Hepatocyte (in vitro differentiated cells): ENCODE measurements around the gene TPRA1. TPM values are rescaled to one million over a fixed set of nuclear protein-coding genes. Genes with fewer than 3 reads are reported as not detected.

ENCODE experiments used
- DNase-seq: peaks from one replicate; pipeline ENCODE4 v3.0.0-alpha.2; 2016; ENCODE audit warnings: low spot score
- H2AFZ ChIP-seq: fragments of 200-600 bp; sonication (generic); 2 replicates; pipeline ENCODE4 v1.6.0; 2016; ENCODE audit warnings: antibody characterized with exemption, mild to moderate bottlenecking
- H3K27ac ChIP-seq: fragments of 200-600 bp; sonication (generic); 2 replicates; pipeline ENCODE4 v1.5.1; 2016; ENCODE audit warnings: mild to moderate bottlenecking
- H3K27me3 ChIP-seq: fragments of 200-600 bp; sonication (generic); 2 replicates; pipeline ENCODE4 v1.6.1; 2016
- H3K36me3 ChIP-seq: fragments of 200-600 bp; sonication (generic); replicated peaks from 2 replicates; pipeline ENCODE4 v1.5.1; 2016; ENCODE audit warnings: low read depth; ENCODE audit not compliant: insufficient read depth
- H3K4me1 ChIP-seq: fragments of 200-600 bp; sonication (generic); 2 replicates; pipeline ENCODE4 v1.5.1; 2016; ENCODE audit warnings: mild to moderate bottlenecking, moderate library complexity; ENCODE audit not compliant: insufficient read depth
- H3K4me2 ChIP-seq: fragments of 200-600 bp; sonication (generic); 2 replicates; pipeline ENCODE4 v1.6.0; 2016
- H3K4me3 ChIP-seq: fragments of 200-600 bp; sonication (generic); 2 replicates; pipeline ENCODE4 v1.5.1; 2016; ENCODE audit warnings: mild to moderate bottlenecking
- H3K79me2 ChIP-seq: fragments of 200-600 bp; sonication (generic); 2 replicates; pipeline ENCODE4 v1.6.0; 2017; ENCODE audit warnings: mild to moderate bottlenecking
- H3K9me2 ChIP-seq: fragments of 200-600 bp; sonication (generic); replicated peaks from 2 replicates; pipeline ENCODE4 v1.6.0; 2017; ENCODE audit warnings: mild to moderate bottlenecking; ENCODE audit not compliant: insufficient read depth
- H3K9me3 ChIP-seq: fragments of 200-600 bp; sonication (generic); 2 replicates; pipeline ENCODE4 v1.5.1; 2016; ENCODE audit warnings: low read depth, mild to moderate bottlenecking
- H4K20me1 ChIP-seq: fragments of 200-600 bp; sonication (generic); 2 replicates; pipeline ENCODE4 v1.6.0; 2016; ENCODE audit warnings: mild to moderate bottlenecking; ENCODE audit not compliant: insufficient read depth, poor library complexity, severe bottlenecking
- CTCF ChIP-seq: fragments of 200-600 bp; sonication (generic); IDR thresholded peaks from 2 replicates; pipeline ENCODE4 v1.5.1; 2016; ENCODE audit warnings: antibody characterized with exemption, mild to moderate bottlenecking; ENCODE audit not compliant: poor library complexity
- EZH2 ChIP-seq: fragments of 200-600 bp; sonication (generic); IDR thresholded peaks from 2 replicates; pipeline ENCODE4 v1.6.1; 2016; ENCODE audit warnings: antibody characterized with exemption, mild to moderate bottlenecking, borderline replicate concordance
- EZH2phosphoT487 ChIP-seq: fragments of 200-600 bp; sonication (generic); IDR thresholded peaks from one replicate; pipeline ENCODE4 v1.6.1; 2018; ENCODE audit warnings: antibody characterized with exemption, mild to moderate bottlenecking, low read depth, moderate library complexity; ENCODE audit not compliant: unreplicated experiment, severe bottlenecking
- WGBS: methylation state at CpG from one replicate; pipeline ENCODE4 v1.1.6; 2016; ENCODE audit warnings: low lambda C conversion rate; ENCODE audit errors: missing lambda C conversion rate; 5-methylcytosine and 5-hydroxymethylcytosine counted together
- polyA plus RNA-seq: library from polyadenylated mRNA; unstranded; fragments of >200 nt; fragmentation: Nextera tagmentation; extraction: Ambion mirVana; gene quantifications from 2 replicates; pipeline ENCODE4 v1.2.1, GENCODE V29; 2016
- total RNA-seq: library from RNA; depleted of rRNA; stranded (reverse); fragments of >200 nt; gene quantifications from 2 replicates; pipeline ENCODE4 v1.2.3, GENCODE V29; 2014

TPRA1 gene
- total and polyA plus RNA-seq, 2 experiments from 2014 or later = 41.0 to 57.2 TPM

GRCh38 chr3:127573912-127574311, 16.6 kb downstream of the TPRA1 start:
- Histone ChIP-seq H3K79me2 (no peaks in the 10 kb centered on the region), H3K4me3 (no peak overlapping the region), H4K20me1 (peaks cover 5% of the 10 kb centered on the region), H3K9me3 (no peaks in the 10 kb centered on the region), H2AFZ (no peak overlapping the region), H3K4me2 (no peak overlapping the region), H3K27ac (no peak overlapping the region), H3K4me1 (no peaks in the 10 kb centered on the region), H3K36me3 (no peaks in the 10 kb centered on the region), H3K27me3 (no peaks in the 10 kb centered on the region), H3K9me2 (no peaks in the 10 kb centered on the region)
- TF ChIP-seq EZH2 (no peak), EZH2phosphoT487 (no peak), CTCF (no peak)
- no peak for DNase-seq
- 81% methylated on average over 5 of the region's 5 CpGs for WGBS

- Histone ChIP-seq H3K4me1 (no peaks in the 10 kb centered on the region), H3K79me2 (no peaks in the 10 kb centered on the region), H2AFZ (no peak overlapping the region), H3K4me2 (no peak overlapping the region), H3K9me3 (no peaks in the 10 kb centered on the region), H3K36me3 (no peaks in the 10 kb centered on the region), H3K27me3 (no peaks in the 10 kb centered on the region), H3K9me2 (no peaks in the 10 kb centered on the region), H3K4me3 (no peak overlapping the region), H4K20me1 (peaks cover 3% of the 10 kb centered on the region), H3K27ac (no peak overlapping the region)
- no peak for DNase-seq
- WGBS = 96% methylated on average over 14 of the region's 14 CpGs
- TF ChIP-seq EZH2phosphoT487 = no peak
- no peak for TF ChIP-seq CTCF
- TF ChIP-seq EZH2 = no peak
Measured at GRCh38 chr3:127573401-127573800, 17.1 kb downstream of the TPRA1 start.

GRCh38 chr3:127572735-127573134, 17.8 kb downstream of the TPRA1 start:
- no peaks in the 10 kb centered on the region for H3K4me1 ChIP-seq
- no peak overlapping the region for H2AFZ ChIP-seq
- no peaks in the 10 kb centered on the region for H3K9me2 ChIP-seq
- WGBS = 100% methylated on average over 3 of the region's 3 CpGs
- H3K4me3 ChIP-seq = no peak overlapping the region
- H3K79me2 ChIP-seq = no peaks in the 10 kb centered on the region
- no peak for DNase-seq
- H3K27ac ChIP-seq = no peak overlapping the region
- H3K9me3 ChIP-seq = no peaks in the 10 kb centered on the region
- H4K20me1 ChIP-seq = no peaks in the 10 kb centered on the region
- H3K36me3 ChIP-seq = no peaks in the 10 kb centered on the region
- H3K27me3 ChIP-seq = no peaks in the 10 kb centered on the region
- H3K4me2 ChIP-seq = no peak overlapping the region
- TF ChIP-seq EZH2 = no peak
- TF ChIP-seq CTCF = no peak
- no peak for TF ChIP-seq EZH2phosphoT487

GRCh38 chr3:127572186-127572585, 18.3 kb downstream of the TPRA1 start:
- Histone ChIP-seq H3K36me3 (no peaks in the 10 kb centered on the region), H3K9me3 (no peaks in the 10 kb centered on the region), H2AFZ (no peak overlapping the region), H3K27me3 (no peaks in the 10 kb centered on the region), H3K79me2 (no peaks in the 10 kb centered on the region), H3K4me1 (no peaks in the 10 kb centered on the region), H4K20me1 (no peaks in the 10 kb centered on the region), H3K4me3 (no peak overlapping the region), H3K4me2 (no peak overlapping the region), H3K27ac (no peak overlapping the region), H3K9me2 (no peaks in the 10 kb centered on the region)
- no peak for DNase-seq
- WGBS = 94% methylated on average over 6 of the region's 6 CpGs
- TF ChIP-seq EZH2phosphoT487 = no peak
- no peak for TF ChIP-seq EZH2
- no peak for TF ChIP-seq CTCF
